AG04449 (cell line): ENCODE measurements around the gene KRTAP20-4.

ENCODE experiments used
- CTCF ChIA-PET: fragments of 350-600 bp; formaldehyde crosslinking; extraction: SDS; loops from one replicate; lab custom pipeline; 2021; ENCODE audit warnings: antibody characterized with exemption; lab: Yijun Ruan, JAX
- POLR2A ChIA-PET: fragments of 400-600, 350-600 bp; formaldehyde crosslinking; extraction: SDS; loops from one replicate; lab custom pipeline; 2020; ENCODE audit warnings: antibody characterized with exemption, inconsistent platforms; lab: Yijun Ruan, JAX
- DNase-seq: peaks from one replicate; pipeline ENCODE4 v3.0.0-alpha.2; 2010; ENCODE audit warnings: low read depth, low spot score
- H3K4me3 ChIP-seq: 2 replicates; pipeline ENCODE4 v1.5.1; 2011; ENCODE audit warnings: low read depth, mild to moderate bottlenecking, control low read depth, low read length
- CTCF ChIP-seq: IDR thresholded peaks from one replicate; pipeline ENCODE4 v1.5.1; 2011; ENCODE audit warnings: mild to moderate bottlenecking, moderate library complexity, low read length, control low read depth, inconsistent platforms; ENCODE audit not compliant: insufficient read depth; ENCODE audit errors: missing control alignments

Gene KRTAP20-4

DNA sequence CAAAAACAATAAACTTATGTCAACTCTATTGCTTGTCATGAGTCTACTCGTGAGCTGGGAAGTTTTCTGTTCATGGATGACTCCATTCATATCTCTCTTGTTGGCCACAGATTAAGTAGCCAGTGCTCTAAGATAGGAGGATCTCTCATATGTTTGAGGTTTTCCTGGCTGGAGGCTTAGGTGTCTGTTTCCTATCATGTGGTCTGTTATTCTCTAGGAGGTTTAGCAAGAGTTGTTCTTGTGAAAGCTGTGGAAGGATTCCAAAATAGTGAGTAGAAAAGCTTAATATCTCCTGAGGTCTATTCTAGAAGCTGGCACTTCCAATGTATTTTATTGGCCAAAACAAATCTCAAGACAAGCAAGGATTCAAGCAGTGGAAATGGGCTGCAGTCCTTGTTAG, 8.8 kb downstream of the KRTAP20-4 start:
- ChIA-PET POLR2A (no interaction called here), CTCF (no interaction called here)
- TF ChIP-seq CTCF = no peak
- no peak for DNase-seq
- H3K4me3 ChIP-seq = no peak overlapping the region

DNA sequence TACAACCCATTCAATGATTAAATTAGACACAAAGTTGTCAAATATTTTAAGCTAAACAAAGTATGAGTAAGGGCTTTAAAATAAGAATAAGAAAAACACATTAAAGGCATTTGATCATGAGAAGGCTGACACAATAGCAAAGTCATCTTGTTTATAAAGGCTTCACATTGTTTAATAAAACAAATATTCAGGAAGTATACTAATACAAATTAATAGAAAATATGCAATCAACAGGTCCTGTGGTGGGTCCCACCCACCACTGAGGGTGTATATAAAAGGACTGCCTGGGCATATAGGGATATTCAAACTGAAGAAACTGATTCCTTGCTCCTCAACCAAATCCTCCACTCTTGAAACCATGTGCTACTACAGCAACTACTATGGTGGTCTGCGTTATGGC, 14.5 kb downstream of the KRTAP20-4 start, which contains the start of gene KRTAP20-2:
TSS of gene KRTAP20-2 (plus strand) at position 301 of the 400 bp plus-strand sequence. CDS start at position 359, 58 bp downstream.
- POLR2A ChIA-PET = no interaction called here
- TF ChIP-seq CTCF = no peak
- CTCF ChIA-PET = no interaction called here
- no peak within 1 kb of the TSS for H3K4me3 ChIP-seq
- DNase-seq = no peak

DNA sequence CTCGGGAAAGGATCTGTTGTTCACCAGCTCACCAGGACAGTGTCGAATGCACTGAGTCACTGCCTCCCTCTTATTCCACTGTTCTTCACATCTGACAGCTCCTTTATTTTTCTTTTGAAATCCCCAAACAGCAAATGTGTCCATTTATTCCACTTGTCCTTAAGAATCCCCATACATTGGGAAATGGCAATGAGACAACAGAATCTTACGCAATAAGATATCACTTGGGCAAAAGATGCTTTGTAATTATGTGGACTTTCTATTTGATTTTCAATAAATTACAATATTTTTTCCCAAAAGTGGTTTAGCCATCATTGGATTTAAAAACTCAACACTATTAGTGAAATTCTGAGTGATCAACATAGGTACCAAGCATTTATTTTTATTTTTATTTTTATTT, 18.3 kb downstream of the KRTAP20-4 start:
- no peak for DNase-seq
- ChIA-PET POLR2A (no interaction called here), CTCF (no interaction called here)
- TF ChIP-seq CTCF = no peak
- no peak overlapping the region for H3K4me3 ChIP-seq

DNA sequence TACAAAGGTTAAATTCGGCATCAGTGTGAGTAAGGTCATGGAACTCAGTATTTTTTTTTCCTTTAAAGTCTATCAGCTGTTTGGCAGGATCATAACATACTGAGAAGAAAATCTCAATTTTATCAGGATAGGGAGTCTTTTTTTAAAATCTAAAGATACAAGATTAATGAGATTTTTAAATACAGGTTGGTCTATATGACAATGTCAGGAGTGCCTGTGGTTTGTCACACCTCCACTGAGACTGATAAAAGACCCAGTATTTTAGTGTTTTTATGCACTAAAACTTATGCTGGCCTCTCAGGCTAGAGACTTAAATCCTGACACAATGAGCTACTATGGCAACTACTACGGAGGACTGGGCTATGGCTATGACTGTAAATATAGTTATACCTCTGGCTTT, 22.1 kb downstream of the KRTAP20-4 start, which contains the start of gene KRTAP20-3:
TSS of gene KRTAP20-3 (plus strand) at position 301 of the 400 bp plus-strand sequence.
- TF ChIP-seq CTCF = no peak
- DNase-seq = no peak
- CTCF ChIA-PET = no interaction called here
- POLR2A ChIA-PET = no interaction called here
- no peak within 1 kb of the TSS for H3K4me3 ChIP-seq

- no peak for TF ChIP-seq CTCF
- CTCF ChIA-PET = no interaction called here
- no peak for DNase-seq
Measured at GRCh38 chr21:30646904-30647414, 26.5 kb downstream of the KRTAP20-4 start.

DNA sequence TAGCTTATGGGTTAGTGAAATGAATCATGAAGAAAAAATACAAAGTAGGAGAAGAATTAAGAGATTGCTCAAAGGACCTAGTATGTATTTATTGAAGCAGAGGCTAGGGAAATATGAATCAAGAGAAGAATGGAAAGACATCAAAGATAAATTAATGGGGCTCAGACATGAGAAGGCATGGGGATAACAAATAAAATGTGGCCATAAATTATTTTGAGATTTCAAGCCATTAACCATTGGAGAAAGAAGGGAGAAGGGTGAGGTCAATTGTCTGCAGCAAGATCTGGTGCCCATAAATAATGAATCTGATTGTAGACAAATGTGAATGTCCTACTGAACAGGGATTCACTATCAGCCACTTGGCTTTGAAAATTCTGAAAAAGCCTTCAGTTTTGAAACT, 32.5 kb downstream of the KRTAP20-4 start:
- H3K4me3 ChIP-seq = no peak overlapping the region
- no peak for DNase-seq
- POLR2A ChIA-PET = no interaction called here
- TF ChIP-seq CTCF = no peak
- CTCF ChIA-PET = no interaction called here

More at GRCh38 chr21:30646904-30647414, 26.5 kb downstream of the KRTAP20-4 start:
- POLR2A ChIA-PET = no interaction called here
- no peak overlapping the region for H3K4me3 ChIP-seq
